Mucosa of stomach (tissue), 1 donor: ENCODE measurements around the gene CEP85L.

Experiments
- H3K27me3 ChIP-seq: one replicate; pipeline ENCODE4 v1.7.0; 2013; ENCODE audit warnings: mild to moderate bottlenecking, low read length; ENCODE audit not compliant: control insufficient read depth, insufficient read depth
- H3K36me3 ChIP-seq: one replicate; pipeline ENCODE4 v1.7.0; 2013; ENCODE audit warnings: low read length; ENCODE audit not compliant: control insufficient read depth, insufficient read depth
- H3K4me1 ChIP-seq: one replicate; pipeline ENCODE4 v1.7.0; 2013; ENCODE audit warnings: mild to moderate bottlenecking, low read length; ENCODE audit not compliant: control insufficient read depth, insufficient read depth
- H3K4me3 ChIP-seq: one replicate; pipeline ENCODE4 v1.7.0; 2013; ENCODE audit warnings: low read length
- H3K9ac ChIP-seq: one replicate; pipeline ENCODE4 v1.7.0; 2013; ENCODE audit warnings: mild to moderate bottlenecking, low read length, moderate library complexity
- H3K9me3 ChIP-seq: one replicate; pipeline ENCODE4 v1.7.0; 2013; ENCODE audit warnings: mild to moderate bottlenecking, low read length, moderate library complexity; ENCODE audit not compliant: control insufficient read depth
- donor health status: Pancreatic carcinoma.

CEP85L gene

DNA sequence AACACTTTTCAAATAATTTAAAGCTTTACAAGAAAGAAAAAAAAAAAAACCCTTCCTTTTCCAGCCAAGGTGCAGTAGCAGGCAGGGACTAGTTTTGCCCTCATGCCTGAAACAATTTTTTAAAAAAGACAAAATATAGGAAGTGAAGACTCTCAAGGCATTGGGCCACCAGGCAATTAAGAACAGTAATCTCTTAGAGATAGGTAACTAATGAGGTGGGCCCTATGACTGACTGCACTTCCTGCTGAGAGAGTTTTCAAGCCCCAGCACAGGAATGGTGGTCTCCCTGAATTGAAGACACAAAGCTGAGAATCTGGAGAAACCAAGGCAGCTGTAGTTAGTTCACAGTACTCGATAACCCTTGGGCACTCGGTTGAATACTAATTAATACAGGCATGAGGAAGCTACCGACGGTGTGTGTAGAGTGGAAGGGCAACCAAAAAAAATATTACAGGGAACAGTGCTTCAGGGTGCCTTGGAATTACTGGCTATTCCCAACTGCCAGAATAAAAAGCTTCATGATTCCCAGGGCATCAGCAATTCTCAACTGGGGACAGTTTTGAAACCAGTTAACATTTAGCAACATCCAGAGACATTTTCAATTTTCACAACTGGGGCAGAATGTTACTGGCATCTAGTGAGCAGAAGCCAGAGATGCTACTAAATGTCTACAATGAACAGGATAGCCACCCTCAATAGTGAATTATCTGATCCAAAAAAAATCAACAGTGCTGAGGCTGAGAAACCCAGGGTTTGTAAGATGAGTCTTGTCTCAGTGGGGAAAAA, 139.3 kb downstream of the CEP85L start:
- H3K9ac ChIP-seq = no peak overlapping the region
- H3K4me3 ChIP-seq = no peak overlapping the region
- no peaks in the 10 kb centered on the region for H3K4me1 ChIP-seq
- H3K9me3 ChIP-seq = no peaks in the 10 kb centered on the region
- no peaks in the 10 kb centered on the region for H3K27me3 ChIP-seq
- H3K36me3 ChIP-seq = no peaks in the 10 kb centered on the region

DNA sequence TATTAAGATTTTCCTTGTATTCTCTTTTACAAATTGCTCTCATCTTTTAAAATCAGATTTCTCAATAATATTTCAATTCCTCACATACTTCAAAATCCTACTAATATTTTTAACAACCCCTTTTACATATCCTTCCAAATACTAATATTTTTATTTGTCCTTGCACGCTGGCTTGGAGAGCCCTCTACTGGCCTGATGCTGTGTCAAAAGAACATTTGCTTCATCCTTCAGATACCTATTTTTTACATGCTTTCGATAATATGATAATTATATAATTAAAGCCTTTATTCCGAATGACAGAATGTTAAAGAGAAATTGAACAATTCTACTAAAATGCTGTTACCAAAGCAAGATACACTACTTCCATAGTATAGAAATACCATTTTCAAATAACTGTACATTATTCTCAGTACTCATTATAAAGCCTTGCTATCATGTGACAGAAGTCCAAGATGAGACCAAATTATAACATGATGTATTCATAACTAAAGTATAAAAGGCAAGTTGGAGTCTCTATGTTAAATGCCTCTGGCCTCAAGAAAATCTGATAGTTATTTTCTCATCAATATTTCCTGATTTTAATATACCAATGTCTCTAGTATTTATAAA, 142.3 kb downstream of the CEP85L start:
- H3K36me3 ChIP-seq = no peaks in the 10 kb centered on the region
- H3K27me3 ChIP-seq = no peaks in the 10 kb centered on the region
- H3K9ac ChIP-seq = no peak overlapping the region
- H3K4me3 ChIP-seq = no peak overlapping the region
- H3K9me3 ChIP-seq = no peaks in the 10 kb centered on the region
- no peaks in the 10 kb centered on the region for H3K4me1 ChIP-seq

DNA sequence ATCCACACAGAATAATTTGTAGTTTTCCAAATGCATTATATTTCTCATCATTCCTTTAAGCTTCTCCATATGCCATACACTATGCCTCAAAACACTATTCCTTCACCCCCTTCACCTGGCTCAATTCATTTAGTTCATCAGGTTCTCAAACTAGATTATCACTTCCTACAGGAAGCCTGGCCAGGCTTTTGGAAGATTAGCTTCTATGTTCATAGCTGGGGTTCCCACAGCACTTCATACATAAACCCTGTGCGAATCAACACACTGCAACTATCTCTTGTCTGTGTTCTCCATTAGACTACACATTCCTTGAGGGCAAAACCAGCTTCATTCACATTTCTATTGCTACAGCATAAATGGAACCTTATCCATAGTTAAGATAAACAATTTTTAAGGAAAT, 143.8 kb downstream of the CEP85L start:
- H3K9ac ChIP-seq = no peak overlapping the region
- H3K4me3 ChIP-seq = no peak overlapping the region
- H3K4me1 ChIP-seq = no peaks in the 10 kb centered on the region
- H3K27me3 ChIP-seq = no peaks in the 10 kb centered on the region
- H3K9me3 ChIP-seq = no peaks in the 10 kb centered on the region
- no peaks in the 10 kb centered on the region for H3K36me3 ChIP-seq

DNA sequence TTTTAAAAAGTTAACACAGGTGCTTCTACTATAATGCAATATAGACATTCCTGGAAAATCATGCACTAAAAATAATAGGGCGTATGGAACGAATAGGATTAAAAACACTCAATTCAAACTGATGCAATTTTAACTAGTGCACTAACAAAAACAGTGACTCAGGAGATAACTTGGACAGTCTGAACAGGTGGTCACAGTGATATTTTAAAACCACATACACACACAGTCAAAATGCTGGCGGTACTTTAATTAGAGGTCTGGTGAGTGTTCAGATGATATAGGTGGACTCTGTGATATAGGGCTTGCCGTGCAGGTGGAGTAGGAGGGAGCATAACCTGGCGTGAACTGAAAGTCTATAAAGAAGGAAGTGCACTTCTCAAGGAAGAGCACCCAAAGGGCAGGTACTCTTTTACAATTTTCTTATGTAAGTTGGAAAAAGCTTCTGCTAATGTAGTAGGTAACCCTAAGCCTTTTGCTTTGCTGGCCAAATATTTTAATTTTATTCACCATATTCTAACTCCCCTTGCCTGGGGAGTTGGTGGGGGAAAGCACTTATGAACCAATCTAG, 145.2 kb downstream of the CEP85L start:
- Histone ChIP-seq H3K9ac (no peak overlapping the region), H3K9me3 (no peaks in the 10 kb centered on the region), H3K36me3 (no peaks in the 10 kb centered on the region), H3K4me1 (no peaks in the 10 kb centered on the region), H3K27me3 (no peaks in the 10 kb centered on the region), H3K4me3 (no peak overlapping the region)

DNA sequence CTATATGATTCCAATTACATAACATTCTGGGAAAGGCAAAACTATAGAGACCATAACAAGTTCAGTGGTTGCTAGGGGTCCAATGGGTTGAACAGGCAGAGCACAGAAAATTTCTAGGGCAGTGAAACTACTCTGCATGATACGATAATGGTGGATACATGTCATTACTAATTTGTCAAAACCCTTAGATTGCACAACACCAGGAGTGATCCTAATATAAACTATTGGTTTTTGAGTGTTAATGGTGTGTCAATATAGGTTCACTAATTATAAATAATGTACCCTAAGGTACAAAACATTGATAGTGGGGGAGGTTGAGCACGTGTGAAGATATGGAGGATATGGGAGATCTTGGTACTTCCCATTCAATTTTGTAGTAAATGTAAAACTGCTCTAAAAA, 145.7 kb downstream of the CEP85L start:
- no peaks in the 10 kb centered on the region for H3K27me3 ChIP-seq
- H3K4me3 ChIP-seq = no peak overlapping the region
- H3K4me1 ChIP-seq = no peaks in the 10 kb centered on the region
- no peaks in the 10 kb centered on the region for H3K9me3 ChIP-seq
- no peak overlapping the region for H3K9ac ChIP-seq
- H3K36me3 ChIP-seq = no peaks in the 10 kb centered on the region

DNA sequence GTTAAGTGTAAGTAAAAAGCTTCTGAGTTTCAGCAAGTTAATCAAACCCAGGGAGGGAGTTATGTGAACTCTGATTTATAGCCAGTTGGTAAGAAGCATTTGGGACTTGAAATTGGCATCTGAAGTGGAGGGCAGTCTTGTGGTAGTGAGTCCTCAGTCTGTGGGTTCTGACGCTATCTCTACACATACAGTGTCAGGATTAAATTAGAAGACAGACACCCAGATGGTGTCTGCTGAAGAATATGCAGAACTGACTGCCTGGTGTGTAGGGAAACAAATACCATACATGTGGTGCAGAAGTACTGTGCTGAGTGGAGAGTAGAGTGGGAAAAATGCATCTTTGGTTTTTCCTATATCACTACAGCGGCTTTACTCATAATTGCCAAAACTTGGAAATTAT, 146.8 kb downstream of the CEP85L start:
- Histone ChIP-seq H3K9ac (no peak overlapping the region), H3K27me3 (no peaks in the 10 kb centered on the region), H3K9me3 (no peaks in the 10 kb centered on the region), H3K4me1 (no peaks in the 10 kb centered on the region), H3K36me3 (no peaks in the 10 kb centered on the region), H3K4me3 (no peak overlapping the region)

DNA sequence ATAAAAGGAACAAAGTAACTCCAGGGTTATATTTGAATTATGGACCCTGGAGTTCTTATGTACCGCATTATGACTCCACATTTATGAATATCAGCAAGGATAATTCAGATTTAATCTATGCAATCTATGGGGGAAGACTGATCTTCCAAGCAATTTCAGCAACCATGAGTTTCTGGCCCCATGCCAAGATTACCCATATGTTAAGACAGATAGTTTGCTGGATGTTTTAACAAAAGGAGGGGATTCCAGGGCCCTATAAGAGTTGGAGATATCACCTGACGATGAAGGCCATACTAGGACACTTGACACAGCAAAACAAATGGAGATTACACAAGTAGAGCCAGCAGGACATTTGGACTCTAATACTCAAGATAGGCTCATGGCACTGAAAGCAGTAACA, 149.2 kb downstream of the CEP85L start:
- H3K36me3 ChIP-seq = no peaks in the 10 kb centered on the region
- no peaks in the 10 kb centered on the region for H3K4me1 ChIP-seq
- H3K27me3 ChIP-seq = no peaks in the 10 kb centered on the region
- H3K9ac ChIP-seq = no peak overlapping the region
- no peaks in the 10 kb centered on the region for H3K9me3 ChIP-seq
- no peak overlapping the region for H3K4me3 ChIP-seq

DNA sequence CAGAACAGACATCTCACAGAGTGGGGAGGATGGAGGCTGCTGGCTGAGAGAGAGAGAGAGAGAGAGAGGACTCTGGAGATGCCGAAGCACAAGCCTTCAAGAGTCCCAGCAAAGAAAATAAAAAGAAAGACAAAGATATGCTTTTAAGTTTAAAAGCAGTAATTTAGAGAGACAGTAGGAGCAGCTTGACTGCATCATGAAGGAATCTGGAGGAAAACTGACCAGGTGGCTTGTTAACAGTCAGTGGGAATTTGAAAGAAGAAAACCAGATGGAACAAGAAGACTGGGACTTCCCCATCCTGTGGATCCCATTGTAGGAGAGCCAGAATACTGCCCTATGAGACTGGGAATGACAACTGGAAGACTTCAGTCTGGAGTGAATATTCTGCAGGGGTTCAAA, 149.6 kb downstream of the CEP85L start:
- Histone ChIP-seq H3K4me3 (no peak overlapping the region), H3K27me3 (no peaks in the 10 kb centered on the region), H3K9ac (no peak overlapping the region), H3K4me1 (no peaks in the 10 kb centered on the region), H3K36me3 (no peaks in the 10 kb centered on the region), H3K9me3 (no peaks in the 10 kb centered on the region)

DNA sequence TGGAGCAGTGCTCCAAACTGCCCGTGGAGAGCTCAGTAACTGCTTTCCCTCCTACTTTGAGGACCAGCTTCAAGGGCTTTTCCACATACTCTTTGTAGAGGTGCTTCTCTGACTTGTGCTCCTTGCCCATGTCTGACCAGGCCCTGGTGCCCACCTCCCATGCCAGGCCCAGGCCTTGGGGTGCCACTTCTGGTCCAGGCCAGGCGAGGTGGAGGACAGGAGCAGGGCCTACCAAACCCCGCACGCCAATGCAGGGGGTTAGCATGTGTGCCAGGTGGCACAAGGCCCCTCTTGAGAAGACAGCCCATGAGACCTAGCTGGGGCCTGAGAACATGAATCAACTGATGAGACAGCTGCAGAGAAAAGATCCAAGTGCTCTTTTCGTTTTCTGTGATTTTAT, 150.3 kb downstream of the CEP85L start:
- H3K4me1 ChIP-seq = no peaks in the 10 kb centered on the region
- H3K9me3 ChIP-seq = no peaks in the 10 kb centered on the region
- no peak overlapping the region for H3K9ac ChIP-seq
- H3K27me3 ChIP-seq = no peaks in the 10 kb centered on the region
- no peak overlapping the region for H3K4me3 ChIP-seq
- no peaks in the 10 kb centered on the region for H3K36me3 ChIP-seq

DNA sequence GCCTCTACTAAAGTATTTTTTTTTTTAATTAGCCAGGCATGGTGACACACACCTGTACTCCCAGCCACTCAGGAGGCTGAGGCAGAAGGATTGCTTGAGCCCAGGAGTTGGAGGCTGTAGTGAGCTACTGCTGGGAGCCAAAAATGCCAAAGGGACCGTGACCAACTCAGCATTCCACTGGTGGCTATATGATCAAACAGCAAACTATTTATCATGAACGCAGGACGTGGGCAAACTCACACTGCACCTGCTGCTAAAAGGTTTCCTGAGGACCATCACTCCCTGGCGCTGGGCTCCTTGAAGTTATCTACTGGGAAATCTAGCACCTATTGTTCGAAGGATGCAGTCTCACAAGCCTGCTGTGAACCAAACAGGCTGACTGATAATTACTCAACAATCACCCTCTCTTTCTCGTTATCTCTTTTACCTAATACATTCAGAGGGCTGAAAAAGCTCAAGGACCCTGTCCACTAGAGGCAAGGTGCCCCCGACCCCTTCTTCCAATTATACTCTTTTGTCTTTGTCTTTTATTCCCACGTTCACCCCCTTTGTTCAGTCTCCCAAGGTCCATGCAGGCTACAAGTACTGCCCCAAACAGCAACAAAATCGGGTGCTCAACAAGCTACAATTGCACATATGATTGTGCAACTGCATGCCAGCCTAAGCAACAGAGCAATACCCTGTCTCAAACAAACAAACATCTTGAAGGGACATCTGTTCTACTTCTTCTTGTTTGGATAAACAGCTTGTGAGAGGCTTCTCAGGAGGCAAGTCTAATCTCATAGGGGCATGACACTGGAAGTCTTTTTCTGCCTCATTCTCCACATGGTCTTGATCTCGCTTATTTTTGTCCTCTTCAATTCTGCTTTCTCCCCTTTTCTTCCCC, 151.0 kb downstream of the CEP85L start:
- Histone ChIP-seq H3K9me3 (no peaks in the 10 kb centered on the region), H3K9ac (no peak overlapping the region), H3K36me3 (no peaks in the 10 kb centered on the region), H3K4me3 (no peak overlapping the region), H3K4me1 (no peaks in the 10 kb centered on the region), H3K27me3 (no peaks in the 10 kb centered on the region)

DNA sequence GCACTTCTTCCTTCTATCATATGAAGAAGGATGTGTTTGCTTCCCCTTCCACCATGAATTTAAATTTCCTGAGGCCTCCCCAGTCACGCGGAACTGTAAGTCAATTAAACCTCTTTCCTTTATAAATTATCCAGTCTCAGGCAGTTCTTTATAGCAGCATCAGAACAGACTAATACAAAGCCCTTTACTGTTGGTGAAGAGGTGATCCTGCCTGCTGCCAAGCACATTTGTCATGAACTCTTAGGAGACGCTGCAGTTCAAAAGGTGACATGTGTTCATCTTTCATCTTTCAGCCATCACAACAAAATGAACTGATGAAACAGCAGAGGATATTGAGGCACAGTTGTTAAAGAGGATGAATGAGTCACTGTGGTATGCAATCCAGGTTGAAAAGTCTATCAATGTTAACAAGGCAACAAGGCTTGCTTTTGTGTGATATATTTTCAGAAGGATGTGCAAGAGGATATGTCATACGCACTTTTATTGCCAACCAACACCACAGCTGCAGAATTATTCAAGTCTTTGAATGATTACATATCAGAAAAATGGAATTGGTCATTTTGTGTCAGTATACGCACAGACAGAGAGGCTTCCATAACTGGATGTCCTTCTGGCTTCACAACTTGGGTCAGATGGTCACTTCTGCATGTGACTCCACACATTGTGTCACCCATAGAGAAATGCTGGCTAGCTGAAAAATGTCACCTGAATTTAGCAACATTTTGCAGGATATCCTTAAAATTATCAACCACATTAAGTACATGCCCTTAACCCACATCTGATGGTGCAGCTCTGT, 155.7 kb downstream of the CEP85L start:
- Histone ChIP-seq H3K9me3 (no peaks in the 10 kb centered on the region), H3K9ac (no peak overlapping the region), H3K36me3 (no peaks in the 10 kb centered on the region), H3K4me3 (no peak overlapping the region), H3K4me1 (no peaks in the 10 kb centered on the region), H3K27me3 (no peaks in the 10 kb centered on the region)
